HEK293 (cell line): ENCODE results near the gene LIPH.

Source experiments
- CTCF ChIA-PET: fragments of 350-600 bp; formaldehyde crosslinking; extraction: SDS; loops from one replicate; lab custom pipeline; 2021; ENCODE audit warnings: antibody characterized with exemption; lab: Yijun Ruan, JAX
- POLR2A ChIA-PET: fragments of 300-600 bp; formaldehyde crosslinking; extraction: SDS; loops from one replicate; lab custom pipeline; 2020; ENCODE audit warnings: antibody characterized with exemption, inconsistent platforms; lab: Yijun Ruan, JAX
- H3K27ac ChIP-seq: fragments of 200-500 bp; sonication (Bioruptor generic); 2 replicates; pipeline ENCODE4 v1.5.1; 2014; ENCODE audit warnings: low read depth, low read length, control low read depth, inconsistent platforms; ENCODE audit errors: extremely low read depth
- H3K36me3 ChIP-seq, 2 experiments: fragments of 200-500 bp in 1 of 2; sonication (Bioruptor generic) in 1 of 2; 1 replicate in 1 of 2; 2 replicates in 1 of 2; pipeline ENCODE4 v1.5.1; 2014 to 2017; ENCODE audit warnings: inconsistent platforms in 2 of 2, low read length in 2 of 2; ENCODE audit not compliant: control insufficient read depth in 2 of 2, insufficient read depth in 1 of 2
- H3K4me1 ChIP-seq: fragments of 200-500 bp; sonication (Bioruptor generic); 2 replicates; pipeline ENCODE4 v1.5.1; 2014; ENCODE audit warnings: mild to moderate bottlenecking, low read length, inconsistent platforms; ENCODE audit not compliant: control insufficient read depth, insufficient read depth
- H3K4me3 ChIP-seq: 2 replicates; pipeline ENCODE4 v1.5.1; 2011; ENCODE audit warnings: low read depth, mild to moderate bottlenecking, control low read depth, low read length, moderate library complexity
- H3K9me3 ChIP-seq: fragments of 200-500 bp; sonication (Bioruptor generic); 2 replicates; pipeline ENCODE4 v1.5.1; 2014; ENCODE audit warnings: low read depth, low read length, inconsistent platforms; ENCODE audit not compliant: control insufficient read depth, insufficient read depth
- GFI1B ChIP-seq: fragments of 450-650 bp; formaldehyde crosslinking; IDR thresholded peaks from 2 replicates; pipeline ENCODE4 v1.5.1; 2016; ENCODE audit warnings: missing biosample characterization, missing genetic modification characterization
- GLIS2 ChIP-seq: fragments of 450-650 bp; formaldehyde crosslinking; IDR thresholded peaks from 2 replicates; pipeline ENCODE4 v1.5.1; 2016; ENCODE audit warnings: missing biosample characterization, missing genetic modification characterization
- PRDM10 ChIP-seq: fragments of 450-650 bp; formaldehyde crosslinking; IDR thresholded peaks from 2 replicates; pipeline ENCODE4 v1.5.1; 2016; ENCODE audit warnings: missing biosample characterization, missing genetic modification characterization
- SP2 ChIP-seq: fragments of 450-650 bp; formaldehyde crosslinking; IDR thresholded peaks from 2 replicates; pipeline ENCODE4 v1.5.1; 2016; ENCODE audit warnings: missing biosample characterization, missing genetic modification characterization
- SP3 ChIP-seq: fragments of 450-650 bp; formaldehyde crosslinking; IDR thresholded peaks from 2 replicates; pipeline ENCODE4 v1.5.1; 2016; ENCODE audit warnings: missing biosample characterization, missing genetic modification characterization
- TCF7L2 ChIP-seq: IDR thresholded peaks from 2 replicates; pipeline ENCODE4 v1.6.1; 2011; ENCODE audit warnings: low read depth, mild to moderate bottlenecking, inconsistent platforms, low read length, moderate library complexity, borderline replicate concordance
- ZBTB48 ChIP-seq: fragments of 450-650 bp; formaldehyde crosslinking; IDR thresholded peaks from 2 replicates; pipeline ENCODE4 v1.5.1; 2016; ENCODE audit warnings: missing biosample characterization, missing genetic modification characterization
- ZBTB49 ChIP-seq: fragments of 450-650 bp; formaldehyde crosslinking; IDR thresholded peaks from 2 replicates; pipeline ENCODE4 v1.5.1; 2016; ENCODE audit warnings: missing biosample characterization, missing genetic modification characterization, low read depth
- ZNF138 ChIP-seq: fragments of 450-650 bp; formaldehyde crosslinking; IDR thresholded peaks from 2 replicates; pipeline ENCODE4 v1.5.1; 2016; ENCODE audit warnings: missing biosample characterization, missing genetic modification characterization, borderline replicate concordance
- ZNF140 ChIP-seq: fragments of 450-650 bp; formaldehyde crosslinking; IDR thresholded peaks from 2 replicates; pipeline ENCODE4 v1.5.1; 2016; ENCODE audit warnings: missing biosample characterization, missing genetic modification characterization
- ZNF202 ChIP-seq: fragments of 450-650 bp; formaldehyde crosslinking; IDR thresholded peaks from 2 replicates; pipeline ENCODE4 v1.5.1; 2016; ENCODE audit warnings: missing biosample characterization, missing genetic modification characterization, borderline replicate concordance
- ZNF37A ChIP-seq: fragments of 450-650 bp; IDR thresholded peaks from 2 replicates; pipeline ENCODE4 v1.5.1; 2018; ENCODE audit warnings: missing biosample characterization, missing genetic modification characterization
- ZNF404 ChIP-seq: fragments of 450-650 bp; formaldehyde crosslinking; IDR thresholded peaks from 2 replicates; pipeline ENCODE4 v1.5.1; 2017; ENCODE audit warnings: missing biosample characterization, missing genetic modification characterization
- ZNF510 ChIP-seq: fragments of 450-650 bp; formaldehyde crosslinking; IDR thresholded peaks from 2 replicates; pipeline ENCODE4 v1.5.1; 2018; ENCODE audit warnings: mild to moderate bottlenecking, missing genetic modification characterization, missing biosample characterization; ENCODE audit not compliant: insufficient replicate concordance
- ZNF530 ChIP-seq: fragments of 450-650 bp; formaldehyde crosslinking; IDR thresholded peaks from 2 replicates; pipeline ENCODE4 v1.5.1; 2016; ENCODE audit warnings: low read depth, missing biosample characterization, missing genetic modification characterization
- ZNF645 ChIP-seq: fragments of 450-650 bp; formaldehyde crosslinking; IDR thresholded peaks from 2 replicates; pipeline ENCODE4; 2016; ENCODE audit warnings: missing biosample characterization, missing genetic modification characterization
- ZNF658 ChIP-seq: fragments of 450-650 bp; formaldehyde crosslinking; IDR thresholded peaks from 2 replicates; pipeline ENCODE4; 2016; ENCODE audit warnings: missing biosample characterization, missing genetic modification characterization
- ZNF660 ChIP-seq: fragments of 450-650 bp; IDR thresholded peaks from 2 replicates; pipeline ENCODE4 v1.5.1; 2018; ENCODE audit warnings: missing biosample characterization, mild to moderate bottlenecking, missing genetic modification characterization
- ZNF704 ChIP-seq: fragments of 450-650 bp; formaldehyde crosslinking; IDR thresholded peaks from 2 replicates; pipeline ENCODE4 v1.5.1; 2016; ENCODE audit warnings: missing biosample characterization, missing genetic modification characterization
- ZNF830 ChIP-seq: fragments of 450-650 bp; IDR thresholded peaks from 2 replicates; pipeline ENCODE4 v1.5.0; 2018; ENCODE audit warnings: missing biosample characterization, missing genetic modification characterization, low read depth, mild to moderate bottlenecking, moderate library complexity
- ZSCAN23 ChIP-seq: fragments of 450-650 bp; formaldehyde crosslinking; IDR thresholded peaks from 2 replicates; pipeline ENCODE4 v1.5.1; 2016; ENCODE audit warnings: missing biosample characterization, missing genetic modification characterization

LIPH gene

GRCh38 chr3:185473290-185473815 is 79.0 kb downstream of the LIPH start:
- Histone ChIP-seq H3K4me3 (no peak overlapping the region), H3K27ac (no peak overlapping the region), H3K4me1 (no peaks in the 10 kb centered on the region), H3K9me3 (no peaks in the 10 kb centered on the region), H3K36me3 (peaks cover 0 to 35% of the 10 kb centered on the region in 2 experiments; a peak in 2 of 3 replicates)
- CTCF ChIA-PET, result interaction anchor here (0.7 kb wide), 1 partner anchor 84 kb away, joined by 3 read pairs; no protein-coding TSS in a partner anchor
- no peak for TF ChIP-seq TCF7L2
- no peak for TF ChIP-seq SP3 (tag by site-specific recombination)
- no peak for TF ChIP-seq ZSCAN23 (tag by site-specific recombination)
- no peak for TF ChIP-seq ZNF510 (tag by site-specific recombination)
- no peak for TF ChIP-seq PRDM10 (tag by site-specific recombination)
- POLR2A ChIA-PET, result no interaction called here

GRCh38 chr3:185470323-185470722 is 82.1 kb downstream of the LIPH start:
- Histone ChIP-seq H3K4me3 (no peak overlapping the region), H3K9me3 (no peaks in the 10 kb centered on the region), H3K27ac (no peak overlapping the region), H3K4me1 (no peaks in the 10 kb centered on the region), H3K36me3 (peaks cover 0 to 42% of the 10 kb centered on the region in 2 experiments; a peak in 2 of 3 replicates)
- TF ChIP-seq SP2 (tag by site-specific recombination) (no peak), ZNF140 (tag by site-specific recombination) (no peak), ZNF138 (tag by site-specific recombination) (no peak), ZNF658 (no peak), ZNF37A (tag by site-specific recombination) (no peak), ZBTB49 (no peak), ZNF404 (no peak), GLIS2 (tag by site-specific recombination) (no peak), ZNF830 (tag by site-specific recombination) (no peak), ZBTB48 (tag by site-specific recombination) (no peak), ZNF202 (tag by site-specific recombination) (no peak), ZNF660 (tag by site-specific recombination) (no peak), ZNF530 (tag by site-specific recombination) (no peak), ZNF704 (no peak), ZNF645 (tag by site-specific recombination) (no peak), GFI1B (no peak)
- CTCF ChIA-PET, result interaction anchor here (0.5 to 1.7 kb wide), 3 partner anchors 9 to 29 kb away, joined by 3 to 5 read pairs (median 3); no protein-coding TSS in a partner anchor
- POLR2A ChIA-PET, result no interaction called here
